Brain microvascular endothelial cell (primary cell): Measurements from ENCODE around the gene GASK1B.

Experiments
- DNase-seq: peaks from one replicate; pipeline ENCODE4 v3.0.0-alpha.2; 2020
- H3K27ac ChIP-seq: fragments of 250-450 bp; sonication (Bioruptor Pico); 2 replicates; pipeline ENCODE4 v1.5.1; 2020; ENCODE audit warnings: mild to moderate bottlenecking, moderate library complexity
- H3K27me3 ChIP-seq: fragments of 250-450 bp; sonication (Bioruptor Pico); replicated peaks from 2 replicates; pipeline ENCODE4 v1.5.1; 2020; ENCODE audit warnings: mild to moderate bottlenecking
- H3K36me3 ChIP-seq: fragments of 250-450 bp; sonication (Bioruptor Pico); replicated peaks from 2 replicates; pipeline ENCODE4 v1.5.1; 2020; ENCODE audit warnings: mild to moderate bottlenecking
- H3K4me3 ChIP-seq: 2 replicates; pipeline ENCODE4 v1.5.1; 2011; ENCODE audit warnings: low read depth, mild to moderate bottlenecking, control low read depth, low read length, moderate library complexity
- in situ Hi-C: cut with HindIII; loops from 2 replicates; pipeline ENCODE4 v1.10.0; 2017; ENCODE audit warnings: low sequenced_read_pairs, low pct_ligation_motif_present
- TF ChIP-seq, protein P1 (sequence below): IDR thresholded peaks from 2 replicates; pipeline ENCODE4 v1.5.1; 2011; ENCODE audit warnings: low read depth, mild to moderate bottlenecking, moderate library complexity, low read length, control low read depth, inconsistent platforms; ENCODE audit errors: missing control alignments

GASK1B gene

DNA sequence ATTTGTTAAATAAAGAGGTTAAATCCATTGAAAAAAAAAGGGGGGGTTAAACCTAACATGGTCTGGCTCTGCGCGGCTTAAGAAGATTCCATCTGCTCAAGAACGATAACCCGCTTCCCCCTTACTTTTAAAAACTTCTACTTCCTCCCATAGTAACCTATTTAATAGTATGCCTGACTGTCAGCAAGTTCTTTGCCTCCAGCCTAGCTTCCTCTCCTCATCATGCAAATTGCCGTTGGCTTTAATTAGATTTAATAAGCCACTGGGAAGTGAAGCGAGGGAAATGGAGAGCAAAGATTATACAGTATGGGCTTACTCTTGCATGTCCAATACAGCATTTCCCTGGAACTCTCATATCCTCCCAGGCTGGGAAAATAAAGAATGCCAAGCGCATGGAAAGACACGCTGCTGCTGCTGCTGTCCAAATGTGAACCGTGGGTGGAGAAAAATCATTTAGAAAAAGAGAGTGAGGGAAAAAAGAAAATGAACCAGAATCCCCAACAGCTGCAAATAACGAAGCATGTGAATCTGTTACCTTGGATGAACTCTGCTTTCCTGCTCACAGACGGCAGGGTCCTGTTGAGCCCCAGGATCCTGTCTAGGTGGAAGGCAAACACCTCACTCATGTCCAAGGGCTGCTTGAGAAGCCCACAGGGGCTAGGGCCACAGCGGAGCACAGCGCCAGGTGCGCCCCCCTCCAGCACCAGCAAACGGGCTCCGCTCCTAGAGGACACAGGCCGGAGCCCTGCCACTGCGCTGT lies 2.7 kb downstream of the GASK1B start:
- Histone ChIP-seq H3K27ac (no peak overlapping the region), H3K4me3 (peak overlapping the region; percentile 47), H3K36me3 (no peaks in the 10 kb centered on the region), H3K27me3 (no peaks in the 10 kb centered on the region)
- in situ Hi-C loops: loop anchor here (10.0 kb wide), 1 partner anchor 165 kb away; no protein-coding TSS in a partner anchor
- DNase-seq: no peak
- TF ChIP-seq, protein P1, sequence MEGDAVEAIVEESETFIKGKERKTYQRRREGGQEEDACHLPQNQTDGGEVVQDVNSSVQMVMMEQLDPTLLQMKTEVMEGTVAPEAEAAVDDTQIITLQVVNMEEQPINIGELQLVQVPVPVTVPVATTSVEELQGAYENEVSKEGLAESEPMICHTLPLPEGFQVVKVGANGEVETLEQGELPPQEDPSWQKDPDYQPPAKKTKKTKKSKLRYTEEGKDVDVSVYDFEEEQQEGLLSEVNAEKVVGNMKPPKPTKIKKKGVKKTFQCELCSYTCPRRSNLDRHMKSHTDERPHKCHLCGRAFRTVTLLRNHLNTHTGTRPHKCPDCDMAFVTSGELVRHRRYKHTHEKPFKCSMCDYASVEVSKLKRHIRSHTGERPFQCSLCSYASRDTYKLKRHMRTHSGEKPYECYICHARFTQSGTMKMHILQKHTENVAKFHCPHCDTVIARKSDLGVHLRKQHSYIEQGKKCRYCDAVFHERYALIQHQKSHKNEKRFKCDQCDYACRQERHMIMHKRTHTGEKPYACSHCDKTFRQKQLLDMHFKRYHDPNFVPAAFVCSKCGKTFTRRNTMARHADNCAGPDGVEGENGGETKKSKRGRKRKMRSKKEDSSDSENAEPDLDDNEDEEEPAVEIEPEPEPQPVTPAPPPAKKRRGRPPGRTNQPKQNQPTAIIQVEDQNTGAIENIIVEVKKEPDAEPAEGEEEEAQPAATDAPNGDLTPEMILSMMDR: no peak

DNA sequence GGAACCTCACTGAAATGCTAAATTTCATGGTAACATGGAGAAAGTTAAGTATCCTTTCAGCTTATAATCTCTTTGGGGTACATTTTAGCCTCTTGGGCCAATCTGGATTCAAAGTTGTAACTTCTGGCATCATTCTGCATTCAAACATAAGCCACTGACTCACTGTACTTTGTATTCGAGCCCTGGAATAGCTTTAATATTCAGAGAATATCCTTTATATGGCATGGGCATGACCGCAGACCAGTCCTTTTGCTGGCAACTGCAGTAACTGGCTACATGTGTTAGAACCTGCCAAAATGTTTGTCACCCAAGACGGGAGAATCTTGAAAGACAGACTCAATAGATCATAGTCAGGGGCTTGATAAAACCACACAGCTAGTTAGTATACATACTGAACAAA lies 3.3 kb downstream of the GASK1B start:
- TF ChIP-seq, protein P1: no peak
- Histone ChIP-seq H3K36me3 (no peaks in the 10 kb centered on the region), H3K4me3 (peak overlapping the region; percentile 47), H3K27ac (no peak overlapping the region), H3K27me3 (no peaks in the 10 kb centered on the region)
- DNase-seq: no peak
- in situ Hi-C loops: no loop called here

GRCh38 chr4:158168606-158169005 lies 4.2 kb downstream of the GASK1B start:
- peak overlapping the region; percentile 0 for H3K4me3 ChIP-seq
- in situ Hi-C loops: no loop called here
- TF ChIP-seq, protein P1: no peak

DNA sequence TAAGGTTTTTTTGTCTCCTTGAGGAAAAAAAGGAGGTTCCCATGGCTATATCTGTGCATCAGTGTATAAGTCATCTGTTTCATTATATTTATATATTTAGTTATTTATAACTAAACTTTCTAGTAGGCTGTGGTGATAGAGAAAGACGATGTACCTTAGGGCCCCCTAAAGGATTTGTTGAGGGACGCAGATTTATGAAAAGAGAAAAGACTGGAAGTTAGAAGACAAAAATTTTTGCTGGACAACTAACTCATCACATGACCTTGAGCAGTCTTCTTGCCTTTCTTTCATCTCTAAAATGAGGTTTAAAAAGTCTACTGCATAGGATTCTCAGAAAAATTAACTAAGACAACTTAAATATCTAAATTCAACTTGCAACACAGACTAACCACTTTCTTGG lies 6.1 kb downstream of the GASK1B start:
- no peak overlapping the region for H3K27ac ChIP-seq
- in situ Hi-C loops: no loop called here
- no peak for DNase-seq
- no peaks in the 10 kb centered on the region for H3K36me3 ChIP-seq
- no peaks in the 10 kb centered on the region for H3K27me3 ChIP-seq
- TF ChIP-seq, protein P1: no peak
- no peak overlapping the region for H3K4me3 ChIP-seq

More at GRCh38 chr4:158168606-158169005, 4.2 kb downstream of the GASK1B start:
- Histone ChIP-seq H3K27me3 (no peaks in the 10 kb centered on the region), H3K36me3 (no peaks in the 10 kb centered on the region), H3K27ac (no peak overlapping the region)
- no peak for DNase-seq

DNA sequence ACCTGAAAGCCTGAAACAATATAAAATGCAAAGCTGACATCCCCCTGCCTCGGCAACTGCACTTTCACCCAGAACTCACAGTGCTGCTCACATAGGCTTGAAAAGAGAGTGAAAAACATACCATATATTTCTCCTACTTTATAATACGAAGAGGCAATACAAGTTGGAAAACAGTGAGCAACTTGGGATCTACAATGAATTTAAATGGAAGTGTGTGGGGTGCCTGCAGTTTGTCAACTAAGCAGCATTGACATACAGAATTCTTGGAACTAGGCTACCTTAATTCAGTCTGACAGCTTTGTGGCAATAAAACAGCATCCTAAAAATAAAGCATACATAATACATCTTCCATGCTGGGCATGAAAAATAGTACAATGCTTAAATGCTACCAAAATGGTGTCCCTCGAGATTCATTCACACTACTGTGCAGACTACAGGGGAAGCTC lies 8.0 kb downstream of the GASK1B start:
- H3K27ac ChIP-seq: no peak overlapping the region
- DNase-seq: no peak
- no peaks in the 10 kb centered on the region for H3K36me3 ChIP-seq
- H3K4me3 ChIP-seq: no peak overlapping the region
- H3K27me3 ChIP-seq: no peaks in the 10 kb centered on the region
- in situ Hi-C loops: no loop called here
- TF ChIP-seq, protein P1: no peak
